ENCODE results near the gene PLAGL1.

Gene PLAGL1

DNA sequence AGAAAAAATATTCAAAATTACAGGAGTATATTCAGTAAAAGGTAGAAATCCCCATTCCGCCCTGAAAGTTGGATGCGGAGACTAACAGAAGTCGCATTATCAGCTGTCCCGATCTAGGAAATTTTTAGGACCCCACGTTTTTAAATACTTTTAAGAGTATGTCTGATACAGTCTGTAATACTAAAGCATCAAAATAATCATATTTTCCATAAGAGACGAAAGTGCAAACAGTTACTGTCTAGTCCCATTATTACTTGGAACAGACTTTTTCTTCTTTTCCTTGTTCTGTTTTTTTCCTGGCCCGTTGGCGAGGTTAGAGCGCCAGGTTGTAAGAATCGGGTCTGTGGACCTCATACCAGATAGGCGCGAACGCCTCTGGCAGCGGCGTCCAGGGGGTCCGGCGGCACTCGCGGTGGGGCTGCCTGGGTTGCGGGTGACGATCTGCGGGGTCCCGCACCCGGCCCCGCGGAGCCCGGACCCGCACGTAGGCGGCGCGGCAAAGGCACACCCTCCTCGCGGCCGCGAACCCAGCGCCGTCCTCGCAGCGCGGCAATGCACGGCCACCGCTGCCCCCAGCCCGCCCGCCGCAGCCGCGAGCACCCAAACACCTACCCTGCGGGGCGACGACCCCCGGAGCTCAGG, 460 bp downstream of the PLAGL1 start:
- H3K4me3 ChIP-seq (ENCODE audit: low read depth, low read length) = peak overlapping the region; percentile 65
- H3K27ac ChIP-seq (ENCODE audit: low read depth, low read length) = no peak overlapping the region
- H3K4me1 ChIP-seq (ENCODE audit: control insufficient read depth, insufficient read depth, low read length) = no peaks in the 10 kb centered on the region
- no peaks in the 10 kb centered on the region for H3K36me3 ChIP-seq (ENCODE audit: control insufficient read depth, insufficient read depth, low read length)
- H3K27me3 ChIP-seq (ENCODE audit: control insufficient read depth, insufficient read depth, low read length) = peaks cover 68% of the 10 kb centered on the region
- peak overlapping the region; percentile 46 for H3K9ac ChIP-seq (ENCODE audit: low read length)
- 0 out of 2 replicates have a peak, but pooled peaks cover 5% of the 10 kb centered on the region for H3K9me3 ChIP-seq (ENCODE audit: control insufficient read depth, insufficient read depth, low read depth, low read length)

DNA sequence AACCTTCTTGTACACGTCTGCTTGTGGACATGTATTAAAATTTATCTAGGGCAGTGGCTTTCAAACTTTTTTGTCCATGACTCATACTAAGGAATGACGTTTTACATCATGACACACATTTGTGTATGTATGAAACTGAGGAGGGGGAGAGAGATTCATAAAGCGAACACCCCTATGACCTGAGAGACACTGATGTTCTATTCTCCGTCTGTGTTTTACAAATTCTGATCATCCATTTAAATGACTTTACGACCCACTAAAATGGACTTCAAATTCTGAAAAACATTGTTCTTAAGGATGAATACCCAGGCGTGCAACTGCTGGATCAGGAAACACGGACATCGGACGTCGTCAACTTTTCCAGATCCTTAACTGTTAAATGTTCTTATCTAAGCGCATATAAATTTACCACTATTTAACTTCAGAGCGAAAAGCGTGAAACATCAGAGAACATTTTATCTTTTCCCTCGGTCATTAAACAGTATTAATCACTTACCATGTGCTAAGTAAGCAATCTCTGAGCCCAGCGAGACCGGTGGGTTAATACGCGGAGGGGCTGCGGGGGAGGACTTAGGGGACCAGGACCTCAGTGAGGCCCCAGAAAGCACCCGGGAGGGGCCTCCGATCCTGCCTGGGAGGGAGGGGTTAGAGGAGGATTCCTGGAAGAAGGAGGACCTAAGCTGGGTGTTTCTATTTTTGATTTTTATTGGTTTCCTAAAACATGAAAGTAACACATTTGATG, 1.2 kb downstream of the PLAGL1 start:
- Histone ChIP-seq H3K36me3 (ENCODE audit: control insufficient read depth, insufficient read depth, low read length) (no peaks in the 10 kb centered on the region), H3K4me3 (ENCODE audit: low read depth, low read length) (peak overlapping the region; percentile 65), H3K27me3 (ENCODE audit: control insufficient read depth, insufficient read depth, low read length) (peaks cover 61% of the 10 kb centered on the region), H3K9me3 (ENCODE audit: control insufficient read depth, insufficient read depth, low read depth, low read length) (peaks cover 5% of the 10 kb centered on the region; the same call in 1 of the 2 replicates), H3K4me1 (ENCODE audit: control insufficient read depth, insufficient read depth, low read length) (no peaks in the 10 kb centered on the region), H3K9ac (ENCODE audit: low read length) (no peak overlapping the region), H3K27ac (ENCODE audit: low read depth, low read length) (no peak overlapping the region)

DNA sequence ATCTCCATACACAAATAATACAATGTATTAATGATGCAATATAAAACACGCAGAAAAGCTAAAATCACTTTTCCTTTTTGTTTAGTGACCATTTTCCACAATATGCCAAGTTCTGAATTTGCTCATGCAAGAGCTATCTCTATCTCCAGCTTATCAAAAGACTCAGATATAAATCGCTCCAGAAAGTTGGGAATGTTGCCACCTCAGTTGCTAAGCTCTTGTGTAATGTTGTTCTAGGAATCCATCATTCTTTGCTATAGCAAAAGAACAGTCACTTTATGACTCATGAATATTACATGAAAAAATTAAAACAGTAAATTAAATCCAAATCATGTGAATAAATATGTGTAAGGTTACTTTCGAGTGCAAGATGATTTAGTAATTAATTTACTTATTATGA, 8.7 kb downstream of the PLAGL1 start:
- Histone ChIP-seq H3K4me3 (ENCODE audit: low read depth, low read length) (no peak overlapping the region), H3K27ac (ENCODE audit: low read depth, low read length) (no peak overlapping the region), H3K36me3 (ENCODE audit: control insufficient read depth, insufficient read depth, low read length) (no peaks in the 10 kb centered on the region), H3K9me3 (ENCODE audit: control insufficient read depth, insufficient read depth, low read depth, low read length) (peaks cover 10% of the 10 kb centered on the region; the same call in 1 of the 2 replicates), H3K4me1 (ENCODE audit: control insufficient read depth, insufficient read depth, low read length) (no peaks in the 10 kb centered on the region), H3K27me3 (ENCODE audit: control insufficient read depth, insufficient read depth, low read length) (no peaks in the 10 kb centered on the region; the same call in 1 of the 2 replicates), H3K9ac (ENCODE audit: low read length) (no peak overlapping the region)

DNA sequence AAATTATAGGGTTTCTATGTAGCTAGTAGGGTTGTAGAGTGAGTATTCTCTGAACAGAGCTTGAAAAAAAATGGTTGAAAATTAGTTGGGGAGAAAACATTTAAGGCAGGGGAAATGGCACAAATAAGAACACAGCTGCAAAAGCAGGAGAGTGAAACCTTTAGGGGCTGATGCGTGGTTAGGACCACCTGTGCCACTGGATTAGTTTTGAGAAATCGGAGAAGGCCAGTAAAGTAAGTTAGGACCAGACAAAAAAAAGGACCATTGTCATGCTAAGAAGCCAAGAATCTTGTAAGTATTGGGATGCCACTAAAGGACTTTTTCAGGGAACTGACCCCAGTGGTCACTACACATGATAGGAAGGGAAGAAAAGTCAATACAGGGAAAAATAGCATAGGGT, 9.4 kb downstream of the PLAGL1 start:
- Histone ChIP-seq H3K4me3 (ENCODE audit: low read depth, low read length) (no peak overlapping the region), H3K36me3 (ENCODE audit: control insufficient read depth, insufficient read depth, low read length) (no peaks in the 10 kb centered on the region), H3K27me3 (ENCODE audit: control insufficient read depth, insufficient read depth, low read length) (no peaks in the 10 kb centered on the region; the same call in 1 of the 2 replicates), H3K4me1 (ENCODE audit: control insufficient read depth, insufficient read depth, low read length) (no peaks in the 10 kb centered on the region), H3K27ac (ENCODE audit: low read depth, low read length) (no peak overlapping the region), H3K9me3 (ENCODE audit: control insufficient read depth, insufficient read depth, low read depth, low read length) (peaks cover 10% of the 10 kb centered on the region; the same call in 1 of the 2 replicates), H3K9ac (ENCODE audit: low read length) (no peak overlapping the region)

DNA sequence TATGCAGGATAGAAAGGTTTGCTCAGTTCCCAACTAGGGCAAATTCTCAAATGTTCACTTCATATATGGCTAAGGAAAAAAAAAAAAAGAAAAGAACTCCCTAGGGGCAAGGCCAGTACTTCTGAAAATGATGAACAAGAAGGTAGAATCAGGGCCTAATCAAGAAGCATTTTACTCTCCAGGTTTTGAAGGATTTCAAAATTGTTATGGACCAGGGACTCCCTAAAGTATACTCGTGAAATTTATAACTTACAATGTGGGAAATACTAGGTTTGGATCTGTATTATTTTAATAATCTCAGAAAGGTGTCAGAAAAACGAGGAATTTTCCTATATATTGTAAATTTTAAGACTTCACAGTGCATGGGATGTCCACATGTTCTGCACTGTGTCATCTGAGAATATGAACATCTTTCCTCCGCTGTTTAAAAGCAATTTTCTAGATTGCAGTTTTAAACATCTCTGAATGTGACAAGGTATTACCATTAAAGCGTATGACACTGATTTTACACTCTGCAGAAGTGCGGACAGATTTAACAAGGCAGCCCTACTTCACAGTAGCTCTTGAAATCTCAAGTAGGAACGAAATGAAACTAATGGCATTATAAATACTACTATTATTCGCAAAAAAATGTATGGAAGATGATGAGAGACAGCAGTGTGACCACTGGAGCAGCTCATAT, 14.0 kb downstream of the PLAGL1 start:
- no peak overlapping the region for H3K9ac ChIP-seq (ENCODE audit: low read length)
- no peak overlapping the region for H3K4me3 ChIP-seq (ENCODE audit: low read depth, low read length)
- H3K27me3 ChIP-seq (ENCODE audit: control insufficient read depth, insufficient read depth, low read length) = peaks cover 9% of the 10 kb centered on the region
- no peaks in the 10 kb centered on the region for H3K4me1 ChIP-seq (ENCODE audit: control insufficient read depth, insufficient read depth, low read length)
- no peak overlapping the region for H3K27ac ChIP-seq (ENCODE audit: low read depth, low read length)
- peaks cover 8% of the 10 kb centered on the region for H3K9me3 ChIP-seq (ENCODE audit: control insufficient read depth, insufficient read depth, low read depth, low read length)
- no peaks in the 10 kb centered on the region for H3K36me3 ChIP-seq (ENCODE audit: control insufficient read depth, insufficient read depth, low read length)

DNA sequence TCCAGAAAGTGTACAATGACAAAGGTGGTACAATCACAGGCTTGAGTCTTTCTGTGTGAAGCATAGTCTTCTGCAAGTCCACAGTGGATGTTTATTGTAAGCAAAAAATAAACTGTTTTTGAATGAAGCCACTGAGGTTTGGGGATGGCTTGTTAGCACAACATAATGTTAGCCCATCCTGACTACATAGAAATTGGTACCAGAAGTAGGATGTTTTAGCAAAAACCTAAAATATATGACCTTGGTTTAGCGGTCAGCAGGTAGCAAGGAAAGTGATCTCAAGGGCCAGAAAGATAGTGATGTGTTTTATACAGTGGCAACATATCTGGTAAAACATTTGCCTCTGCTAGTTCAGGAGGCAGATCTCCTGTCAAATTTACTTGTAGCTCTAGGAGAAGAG, 15.8 kb downstream of the PLAGL1 start:
- Histone ChIP-seq H3K9me3 (ENCODE audit: control insufficient read depth, insufficient read depth, low read depth, low read length) (peaks cover 8% of the 10 kb centered on the region), H3K4me3 (ENCODE audit: low read depth, low read length) (no peak overlapping the region), H3K9ac (ENCODE audit: low read length) (no peak overlapping the region)

DNA sequence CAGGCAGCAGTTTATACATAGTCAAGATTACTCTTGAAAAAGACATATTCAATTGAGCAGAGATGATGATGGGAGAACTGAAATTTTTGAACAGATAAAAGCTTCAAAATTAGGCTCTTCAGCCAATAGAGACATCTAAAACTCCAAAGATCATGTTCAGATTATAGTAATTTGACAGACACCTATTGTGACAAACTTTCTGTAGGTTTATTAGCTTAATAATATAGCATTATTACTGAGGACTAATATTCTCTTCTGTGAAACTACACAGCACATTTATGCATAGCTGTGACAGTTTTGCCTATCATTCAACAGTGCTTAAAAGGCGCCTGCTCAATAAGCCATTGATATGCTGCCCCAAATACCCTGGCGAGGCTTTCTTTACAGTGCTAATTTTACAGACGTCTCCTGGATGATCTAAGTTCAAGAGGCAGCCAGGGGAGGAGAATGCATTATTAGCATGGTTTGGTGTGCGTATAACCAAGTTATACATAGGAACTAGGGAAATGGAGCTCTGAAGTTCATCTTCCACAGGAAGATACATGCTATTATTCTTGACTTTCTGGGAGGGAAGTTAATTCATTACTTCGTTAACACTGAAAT, 21.5 kb downstream of the PLAGL1 start:
- Histone ChIP-seq H3K9me3 (ENCODE audit: control insufficient read depth, insufficient read depth, low read depth, low read length) (peaks cover 3% of the 10 kb centered on the region; the same call in 1 of the 2 replicates), H3K27ac (ENCODE audit: low read depth, low read length) (no peak overlapping the region), H3K36me3 (ENCODE audit: control insufficient read depth, insufficient read depth, low read length) (no peaks in the 10 kb centered on the region), H3K4me3 (ENCODE audit: low read depth, low read length) (no peak overlapping the region), H3K27me3 (ENCODE audit: control insufficient read depth, insufficient read depth, low read length) (peaks cover 70% of the 10 kb centered on the region), H3K4me1 (ENCODE audit: control insufficient read depth, insufficient read depth, low read length) (0 out of 2 replicates have a peak, but pooled peaks cover 3% of the 10 kb centered on the region), H3K9ac (ENCODE audit: low read length) (no peak overlapping the region)

More for the DNA sequence above, 15.8 kb downstream of the PLAGL1 start:
- no peaks in the 10 kb centered on the region for H3K4me1 ChIP-seq (ENCODE audit: control insufficient read depth, insufficient read depth, low read length)
- H3K27ac ChIP-seq (ENCODE audit: low read depth, low read length) = no peak overlapping the region
- H3K27me3 ChIP-seq (ENCODE audit: control insufficient read depth, insufficient read depth, low read length) = peaks cover 26% of the 10 kb centered on the region
- H3K36me3 ChIP-seq (ENCODE audit: control insufficient read depth, insufficient read depth, low read length) = no peaks in the 10 kb centered on the region

DNA sequence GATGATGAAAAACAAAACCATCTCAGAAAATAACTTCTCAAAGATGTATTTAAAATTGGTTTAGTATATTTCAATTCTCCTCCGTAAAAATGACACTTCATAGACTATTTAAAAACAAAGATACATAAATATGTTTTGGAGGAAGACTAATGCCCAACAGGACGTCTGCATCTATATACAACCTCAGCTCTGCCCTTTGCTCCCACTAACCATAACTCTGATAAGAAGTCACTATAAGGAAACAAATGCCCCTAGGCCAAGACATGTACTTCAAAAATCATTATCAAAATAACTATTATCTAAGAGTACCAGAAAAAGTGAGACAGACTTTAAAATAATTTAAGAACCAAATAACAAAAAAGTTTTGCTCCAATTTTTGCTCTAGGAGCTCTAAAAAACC, 23.4 kb downstream of the PLAGL1 start:
- 0 out of 2 replicates have a peak, but pooled peaks cover 3% of the 10 kb centered on the region for H3K4me1 ChIP-seq (ENCODE audit: control insufficient read depth, insufficient read depth, low read length)
- no peaks in the 10 kb centered on the region; the same call in 1 of the 2 replicates for H3K9me3 ChIP-seq (ENCODE audit: control insufficient read depth, insufficient read depth, low read depth, low read length)

DNA sequence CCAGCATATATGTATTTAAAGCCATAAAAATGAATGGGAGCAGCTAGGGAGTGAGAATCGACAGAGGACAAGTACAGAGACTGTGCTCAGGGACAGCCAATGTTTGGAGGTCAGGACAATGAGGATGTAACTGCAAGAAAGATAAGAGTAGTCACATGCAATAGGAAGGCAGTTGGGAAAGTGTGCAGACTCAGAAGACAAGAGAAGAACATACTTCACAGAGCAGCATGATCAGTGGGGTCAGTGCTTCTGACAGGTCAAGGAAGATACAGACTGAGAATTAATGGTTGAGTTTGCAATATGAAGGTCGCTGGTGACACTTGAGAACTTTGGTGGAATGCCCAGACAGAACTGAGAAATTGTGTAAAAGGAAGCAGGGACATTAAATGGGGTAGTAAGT, 25.1 kb downstream of the PLAGL1 start:
- 0 out of 2 replicates have a peak, but pooled peaks cover 3% of the 10 kb centered on the region for H3K4me1 ChIP-seq (ENCODE audit: control insufficient read depth, insufficient read depth, low read length)
- H3K4me3 ChIP-seq (ENCODE audit: low read depth, low read length) = no peak overlapping the region
- no peaks in the 10 kb centered on the region for H3K36me3 ChIP-seq (ENCODE audit: control insufficient read depth, insufficient read depth, low read length)
- peaks cover 59% of the 10 kb centered on the region for H3K27me3 ChIP-seq (ENCODE audit: control insufficient read depth, insufficient read depth, low read length)
- H3K9ac ChIP-seq (ENCODE audit: low read length) = no peak overlapping the region
- no peaks in the 10 kb centered on the region; the same call in 1 of the 2 replicates for H3K9me3 ChIP-seq (ENCODE audit: control insufficient read depth, insufficient read depth, low read depth, low read length)
- no peak overlapping the region for H3K27ac ChIP-seq (ENCODE audit: low read depth, low read length)

More for the DNA sequence above, 23.4 kb downstream of the PLAGL1 start:
- Histone ChIP-seq H3K9ac (ENCODE audit: low read length) (no peak overlapping the region), H3K27ac (ENCODE audit: low read depth, low read length) (no peak overlapping the region), H3K36me3 (ENCODE audit: control insufficient read depth, insufficient read depth, low read length) (no peaks in the 10 kb centered on the region), H3K27me3 (ENCODE audit: control insufficient read depth, insufficient read depth, low read length) (peaks cover 70% of the 10 kb centered on the region), H3K4me3 (ENCODE audit: low read depth, low read length) (no peak overlapping the region)

DNA sequence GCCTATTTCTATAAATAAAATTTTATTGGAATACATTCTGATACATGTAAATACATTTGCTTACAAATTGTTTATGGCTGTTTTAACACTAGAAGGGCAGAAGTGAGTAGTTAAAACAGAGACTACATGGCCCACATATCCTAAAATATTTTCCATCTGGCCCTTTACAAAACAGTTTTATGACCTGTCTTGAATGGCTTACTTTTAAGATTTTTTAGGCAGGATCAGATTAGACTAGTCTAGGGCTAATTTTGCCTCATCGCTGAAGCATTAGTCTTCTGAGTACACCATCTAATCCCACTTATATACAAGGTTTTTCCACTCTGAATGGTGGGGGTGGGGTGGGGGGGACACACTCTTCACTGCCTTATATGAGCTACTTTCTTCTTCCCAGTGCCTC, 27.1 kb downstream of the PLAGL1 start:
- H3K27me3 ChIP-seq (ENCODE audit: control insufficient read depth, insufficient read depth, low read length) = peaks cover 53% of the 10 kb centered on the region
- H3K27ac ChIP-seq (ENCODE audit: low read depth, low read length) = no peak overlapping the region
- no peaks in the 10 kb centered on the region; the same call in 1 of the 2 replicates for H3K9me3 ChIP-seq (ENCODE audit: control insufficient read depth, insufficient read depth, low read depth, low read length)
- no peak overlapping the region for H3K4me3 ChIP-seq (ENCODE audit: low read depth, low read length)
- H3K9ac ChIP-seq (ENCODE audit: low read length) = no peak overlapping the region
- no peaks in the 10 kb centered on the region for H3K36me3 ChIP-seq (ENCODE audit: control insufficient read depth, insufficient read depth, low read length)
- H3K4me1 ChIP-seq (ENCODE audit: control insufficient read depth, insufficient read depth, low read length) = peaks cover 1% of the 10 kb centered on the region

Measured in HUES6 (cell line).